HG03469 (cell line): ENCODE measurements around the gene HS3ST3A1.

Source experiments
- ATAC-seq: cut with Tn5 transposase; IDR thresholded peaks from one replicate; pipeline ENCODE4 v1.9.1; 2021; ENCODE audit warnings: mild to moderate bottlenecking, moderate library complexity, moderate number of reproducible peaks; ENCODE audit not compliant: unreplicated experiment

The HS3ST3A1 gene

DNA sequence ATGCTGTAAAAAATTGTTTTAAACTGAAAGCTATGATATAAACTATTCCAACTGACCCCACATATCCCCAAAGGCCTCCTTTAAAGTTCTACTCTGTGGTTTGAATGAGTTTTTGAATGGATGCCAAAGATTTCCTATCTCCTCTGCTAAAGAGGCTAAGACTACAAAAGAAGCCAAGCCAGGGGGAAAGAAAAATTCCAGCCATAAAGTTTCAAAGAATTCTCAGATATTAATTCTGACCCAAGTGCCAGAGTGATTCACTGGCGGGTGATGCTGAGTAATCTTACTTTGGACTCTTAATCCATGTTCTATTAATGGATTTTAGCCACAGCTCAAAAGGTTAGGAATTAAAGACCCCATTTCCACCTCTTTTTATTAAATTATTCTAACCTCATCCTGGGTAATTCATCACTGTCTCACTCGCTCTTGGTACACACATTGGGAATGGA lies 60.7 kb downstream of the HS3ST3A1 start:
- no peak for ATAC-seq

DNA sequence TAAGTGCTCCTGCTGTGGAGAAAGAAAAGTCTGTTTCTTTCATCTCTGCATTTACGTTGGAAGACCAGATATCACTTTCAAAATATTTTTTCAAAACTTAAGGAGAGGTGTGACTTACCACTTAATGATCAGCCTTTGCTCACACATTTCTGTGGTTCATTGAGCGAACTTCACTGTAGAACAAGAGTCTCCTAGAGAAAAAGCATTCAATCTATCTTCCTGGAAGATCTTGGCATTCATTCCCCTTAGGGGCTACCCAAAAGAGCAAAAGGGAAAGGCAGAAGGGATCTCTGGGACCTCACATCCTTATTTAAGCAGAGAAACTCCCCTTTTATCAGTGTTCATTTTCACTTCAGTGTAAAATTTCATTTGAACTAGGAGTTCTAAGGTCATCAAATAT lies 61.2 kb downstream of the HS3ST3A1 start:
- ATAC-seq: no peak

DNA sequence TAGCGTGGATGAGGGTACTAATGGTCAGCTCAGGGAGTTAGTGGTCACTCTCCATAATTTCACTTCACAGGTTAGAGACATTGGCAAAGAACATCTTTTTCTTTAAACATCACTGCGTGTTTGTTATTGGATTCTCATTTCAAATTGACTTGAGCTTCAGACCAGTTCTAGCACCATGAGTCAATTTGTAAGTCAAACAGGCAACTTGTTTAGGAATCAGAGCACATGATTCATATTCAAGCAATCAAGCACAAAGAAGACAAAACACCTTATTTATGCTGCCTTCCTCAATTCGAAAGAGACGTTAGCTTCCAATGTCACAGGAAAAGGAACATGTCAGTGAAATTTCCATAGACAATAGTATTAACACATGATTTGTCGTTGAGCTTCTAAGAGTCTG lies 62.3 kb downstream of the HS3ST3A1 start:
- ATAC-seq: no peak

DNA sequence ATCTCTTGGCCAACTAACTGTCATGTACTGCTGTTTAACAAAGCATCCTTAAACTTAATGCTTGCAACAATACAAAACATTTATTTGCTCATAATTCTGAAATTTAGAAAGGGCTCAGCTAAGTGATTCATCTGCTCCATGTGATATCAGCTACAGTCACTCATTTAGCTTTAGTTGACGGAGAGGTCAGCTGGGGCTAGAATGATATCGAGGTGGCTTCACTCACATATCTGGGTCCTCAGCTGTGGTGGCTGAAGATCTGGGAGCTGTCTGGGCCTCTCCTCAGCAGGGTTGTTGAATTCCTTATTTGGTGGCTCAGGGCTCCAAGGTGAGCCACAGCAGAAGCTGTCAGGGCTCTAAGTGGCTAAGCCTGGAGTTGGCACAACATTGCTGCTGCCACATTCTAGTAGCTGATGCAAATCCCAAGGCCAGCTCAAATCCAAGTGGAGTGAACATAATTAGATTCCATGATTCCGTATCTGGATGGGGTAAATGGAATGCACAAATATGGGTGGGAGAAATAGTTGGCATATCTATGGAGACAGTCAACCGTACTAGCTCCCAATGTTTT lies 62.8 kb downstream of the HS3ST3A1 start:
- ATAC-seq: no peak

DNA sequence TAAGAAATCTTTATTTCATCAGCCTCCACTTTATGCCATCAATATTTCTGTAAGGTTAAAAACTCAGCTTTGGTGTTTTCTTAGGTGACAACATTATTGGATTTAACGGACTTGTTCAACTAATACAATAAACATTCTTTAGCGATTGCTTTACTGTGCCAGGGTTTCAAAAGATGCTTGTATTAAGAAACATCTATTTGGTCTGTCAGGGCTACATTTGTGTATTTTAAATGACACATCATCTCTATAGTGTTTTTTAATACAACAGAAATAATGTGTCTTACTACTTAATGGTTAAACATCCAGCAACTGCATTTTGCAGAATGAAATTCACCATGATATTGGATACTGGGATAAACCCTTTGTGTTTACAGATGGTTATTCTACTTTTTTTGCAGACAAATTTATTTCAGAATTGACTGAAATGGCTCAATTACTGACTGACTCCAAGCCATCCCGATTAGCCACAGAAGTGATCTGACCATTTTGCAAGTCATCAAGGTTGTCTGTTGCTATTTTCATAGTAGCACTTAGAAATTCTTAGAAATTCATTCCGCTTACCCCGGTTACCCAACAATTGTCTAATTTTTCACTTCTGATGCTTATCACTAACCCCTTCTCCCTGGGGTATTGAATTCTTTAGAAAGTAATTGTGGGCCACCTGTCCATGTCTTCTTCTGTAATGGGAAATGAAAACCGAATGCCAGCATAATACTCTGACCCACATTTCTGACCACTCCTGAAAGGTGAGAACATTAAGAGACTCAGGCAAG lies 63.7 kb downstream of the HS3ST3A1 start:
- ATAC-seq: no peak

DNA sequence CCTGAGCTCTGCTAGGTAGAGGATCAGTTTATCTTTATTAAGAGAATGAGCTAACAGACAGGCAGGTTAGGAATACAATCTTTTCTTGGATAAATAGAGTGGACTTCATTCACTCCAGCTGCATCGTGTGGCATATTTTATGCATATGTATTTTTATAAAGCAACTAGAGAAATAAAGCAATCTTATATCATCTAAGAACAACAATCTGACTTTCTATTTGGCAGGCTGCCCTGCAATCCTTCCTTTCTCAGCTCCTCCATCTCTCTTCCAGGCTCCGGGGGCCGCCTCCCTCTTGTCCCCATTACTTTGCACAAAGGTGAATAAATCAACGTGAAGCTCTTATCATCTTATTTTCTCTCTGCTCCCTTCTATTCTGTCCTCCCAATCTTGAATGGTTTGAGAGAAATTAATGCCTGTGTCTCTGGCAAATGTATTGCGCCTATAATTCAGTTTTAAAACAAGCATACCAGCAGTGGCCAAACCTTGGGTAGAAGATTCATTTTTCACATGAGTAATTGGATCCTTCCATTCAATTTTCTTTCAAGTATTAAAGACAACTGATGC lies 64.5 kb downstream of the HS3ST3A1 start:
- ATAC-seq: no peak

DNA sequence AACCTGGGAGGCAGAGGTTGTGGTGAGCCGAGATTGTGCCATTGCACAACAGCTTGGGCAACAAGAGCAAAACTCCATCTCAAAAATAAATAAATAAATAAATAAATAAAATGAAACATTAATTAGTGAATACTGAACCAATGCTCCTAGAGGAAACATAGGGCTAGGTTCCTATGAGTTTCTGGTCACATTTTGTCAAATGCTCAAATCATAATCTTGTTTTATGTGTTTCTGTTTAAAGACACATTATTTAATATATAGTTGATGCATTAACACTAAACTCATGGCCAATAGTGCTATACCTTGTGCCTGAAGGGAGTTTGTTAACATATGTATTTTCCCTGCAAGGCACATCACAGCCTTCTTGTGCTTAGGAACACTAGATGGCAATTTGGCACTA lies 66.8 kb downstream of the HS3ST3A1 start:
- no peak for ATAC-seq

DNA sequence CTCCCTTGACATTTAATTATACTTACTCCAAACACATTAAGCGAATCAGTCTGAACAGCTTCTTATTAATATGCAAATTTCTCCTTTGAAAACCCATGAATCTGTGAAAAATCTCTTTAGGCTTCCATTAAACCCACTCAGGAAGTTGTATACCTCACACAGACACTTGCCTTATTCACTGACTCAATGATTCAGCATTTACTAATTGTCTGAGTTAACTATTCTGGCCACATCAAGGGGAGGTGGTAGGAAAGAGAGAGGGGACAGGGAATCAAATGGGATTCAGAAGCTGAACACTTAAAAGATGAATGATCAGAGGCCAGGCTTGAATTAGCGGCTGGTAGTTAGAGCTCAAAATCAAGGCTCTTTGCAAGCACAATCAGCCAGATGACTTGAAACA lies 70.0 kb downstream of the HS3ST3A1 start:
- ATAC-seq: no peak

DNA sequence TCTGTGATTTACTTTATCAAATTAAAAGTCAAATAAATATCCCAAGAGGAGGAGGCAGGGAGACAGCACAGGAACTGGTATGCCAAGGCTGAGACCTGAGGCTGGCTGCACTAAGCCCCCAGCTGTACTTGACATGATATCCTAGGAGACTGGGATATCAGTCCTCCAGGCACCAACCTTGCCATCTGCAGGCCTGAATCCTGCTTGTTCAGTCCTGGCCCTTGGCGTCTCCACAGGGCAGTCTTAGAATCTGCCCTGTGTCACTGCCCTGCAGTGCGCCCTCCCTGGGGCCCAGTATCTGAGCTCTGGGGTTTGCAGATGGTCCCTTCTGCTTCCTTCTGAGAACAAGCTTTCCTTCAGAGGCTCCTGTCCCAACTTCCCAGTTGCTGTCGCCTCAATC lies 75.9 kb downstream of the HS3ST3A1 start:
- no peak for ATAC-seq

DNA sequence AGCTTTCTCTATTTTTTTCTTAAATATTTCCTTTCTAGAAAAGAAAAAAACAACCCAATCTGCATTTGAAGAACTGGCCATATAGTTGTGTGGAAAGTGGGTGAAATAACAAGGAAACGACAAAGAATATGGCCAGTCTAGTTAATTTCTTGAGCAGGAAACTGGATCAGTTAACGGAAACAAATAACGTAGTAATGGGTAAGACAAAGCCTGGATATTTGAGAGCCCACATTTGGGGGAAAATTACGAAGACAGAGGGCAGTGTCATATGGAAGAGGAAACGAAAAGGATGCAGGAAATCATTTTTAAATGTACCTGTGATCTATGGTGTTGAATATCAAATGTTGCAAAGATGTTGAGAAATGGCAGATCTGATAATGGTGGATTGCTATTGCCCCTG lies 78.6 kb downstream of the HS3ST3A1 start:
- ATAC-seq: no peak

DNA sequence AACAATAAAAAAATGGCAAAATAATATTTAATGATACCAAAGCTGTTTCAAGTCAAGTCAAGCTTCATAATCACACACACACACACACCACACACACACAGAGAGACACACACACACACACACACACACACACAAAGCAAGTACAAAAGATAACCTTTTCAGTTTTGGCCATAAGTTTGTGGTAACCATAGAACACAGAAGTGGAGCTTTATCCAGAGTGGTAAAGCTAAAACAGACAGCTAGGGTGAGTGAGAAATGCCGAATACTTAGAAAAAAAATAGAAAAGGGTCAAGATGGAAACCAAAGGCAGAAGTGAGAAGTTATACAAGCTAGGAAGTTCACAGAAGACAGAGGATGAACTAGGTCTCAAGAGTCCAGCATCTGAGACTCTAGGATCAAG lies 79.0 kb downstream of the HS3ST3A1 start:
- ATAC-seq: no peak

DNA sequence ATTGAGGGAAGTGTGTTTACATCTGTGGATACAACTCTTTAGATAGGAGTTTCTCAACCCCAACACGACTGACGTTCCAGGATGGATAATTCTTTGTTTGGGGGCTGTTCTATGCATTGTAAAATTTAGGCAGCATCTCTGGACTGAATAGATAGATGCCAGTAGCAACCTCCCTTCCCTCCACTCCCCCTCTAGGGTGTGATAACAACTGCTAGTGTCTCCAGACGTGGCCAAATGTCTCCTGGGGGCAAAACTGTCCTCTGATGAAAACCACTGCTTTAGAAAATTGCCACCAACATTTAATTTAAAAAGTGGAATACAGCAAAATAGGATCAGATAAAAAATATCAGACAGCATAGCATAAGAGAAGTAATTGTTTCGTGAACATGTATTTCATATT lies 79.9 kb downstream of the HS3ST3A1 start:
- ATAC-seq: no peak

DNA sequence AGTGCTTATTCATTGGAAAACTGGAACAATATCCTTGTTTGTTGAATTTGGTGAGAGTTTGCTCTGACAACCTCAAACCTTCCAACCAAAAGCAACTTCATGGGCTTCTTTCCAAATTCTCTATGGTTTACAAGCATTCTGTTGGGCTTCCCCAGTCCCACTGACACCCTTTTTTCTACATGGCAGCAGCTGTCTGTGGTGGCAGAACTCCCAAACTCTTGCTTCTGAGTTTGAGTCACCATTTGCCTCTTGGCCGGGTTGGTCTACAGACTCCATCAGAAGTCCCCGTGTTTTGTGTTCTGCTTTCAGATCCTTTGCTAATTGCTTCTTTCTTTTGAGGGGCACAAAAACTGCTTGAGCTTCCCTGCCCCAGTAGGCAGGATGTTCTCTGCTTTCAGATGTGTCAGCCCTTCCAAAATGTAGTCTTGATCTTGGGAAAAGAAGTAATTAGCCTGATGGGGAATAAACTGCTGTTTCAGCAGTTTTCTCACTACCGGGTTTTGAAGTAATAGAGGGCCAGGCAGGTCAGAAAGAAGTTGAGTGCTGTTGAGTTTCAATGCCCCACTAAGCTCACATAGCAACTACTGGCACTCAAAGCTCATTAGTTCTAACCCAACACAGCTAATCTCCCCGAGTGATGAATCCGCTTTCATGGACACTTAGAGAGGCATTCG lies 80.7 kb downstream of the HS3ST3A1 start:
- no peak for ATAC-seq

DNA sequence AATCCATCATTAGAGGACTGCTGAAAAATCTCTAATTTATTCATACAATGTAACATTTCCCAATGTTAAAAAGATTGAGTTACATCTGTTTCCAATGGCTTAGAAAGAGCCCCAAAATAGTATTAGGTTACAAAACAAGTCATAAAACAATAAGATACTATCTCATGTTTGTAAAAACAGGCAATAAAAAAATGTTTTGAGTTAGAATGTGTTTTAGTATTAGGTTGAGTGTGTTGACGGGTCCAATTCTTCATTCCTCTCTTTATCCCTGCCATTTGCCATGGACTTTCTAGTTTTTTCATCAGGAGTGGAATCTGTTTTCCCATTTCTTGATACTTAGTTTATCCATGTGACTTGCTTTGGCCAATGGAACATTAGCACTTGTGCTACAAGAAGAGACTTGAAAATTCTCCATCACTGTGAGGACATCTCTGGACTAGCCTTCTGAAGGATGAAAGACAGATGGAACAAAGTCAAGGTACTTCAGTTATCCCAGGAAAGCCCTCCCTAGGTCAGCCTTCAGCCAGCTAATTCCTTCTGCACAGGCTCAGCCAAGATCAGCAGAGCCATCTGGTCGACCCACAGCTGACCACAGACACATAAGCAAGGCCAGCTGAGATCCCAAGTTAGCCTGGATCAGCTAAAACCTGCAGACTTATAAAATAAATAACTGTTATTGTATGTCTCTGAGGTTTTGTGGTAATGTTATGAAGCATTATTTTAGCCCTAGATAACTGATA lies 83.3 kb downstream of the HS3ST3A1 start:
- no peak for ATAC-seq

DNA sequence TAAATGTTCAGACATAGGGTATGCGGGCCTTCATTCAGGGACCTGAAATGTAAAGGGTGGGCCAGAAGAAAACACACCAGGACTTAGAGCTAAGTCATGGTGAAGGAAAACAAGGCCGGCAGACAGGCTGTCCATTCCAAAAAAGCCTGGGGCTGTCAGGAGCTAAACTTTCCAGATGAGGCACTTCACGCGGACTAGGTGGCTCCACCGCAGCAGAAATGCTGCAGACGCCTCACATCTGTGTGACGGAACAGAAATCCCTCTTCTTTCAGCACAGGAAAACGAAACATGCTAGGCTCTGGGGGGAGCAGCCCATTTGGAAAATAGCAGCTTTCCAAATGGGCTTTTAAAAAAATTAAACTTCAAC lies 88.7 kb downstream of the HS3ST3A1 start:
- no peak for ATAC-seq

DNA sequence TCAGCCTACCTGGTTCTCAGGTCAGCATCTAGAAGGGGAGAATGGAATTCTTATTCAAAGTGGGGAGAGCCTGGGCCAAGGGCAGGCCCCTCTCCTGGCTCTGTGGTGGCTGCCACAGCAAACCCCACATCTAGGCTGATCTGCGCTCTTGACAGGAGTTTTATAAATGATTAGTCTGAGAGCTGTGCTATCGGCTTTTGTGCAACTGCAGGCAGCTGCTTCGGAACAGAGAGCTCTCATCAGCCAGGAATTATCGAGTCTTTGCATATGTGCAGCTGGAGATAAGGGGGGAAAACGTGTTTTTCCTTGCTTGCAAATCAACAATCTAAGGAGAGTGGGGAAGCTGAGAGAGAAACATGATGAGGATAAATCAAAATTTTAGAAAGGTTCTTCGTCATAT lies 91.7 kb downstream of the HS3ST3A1 start:
- no peak for ATAC-seq

DNA sequence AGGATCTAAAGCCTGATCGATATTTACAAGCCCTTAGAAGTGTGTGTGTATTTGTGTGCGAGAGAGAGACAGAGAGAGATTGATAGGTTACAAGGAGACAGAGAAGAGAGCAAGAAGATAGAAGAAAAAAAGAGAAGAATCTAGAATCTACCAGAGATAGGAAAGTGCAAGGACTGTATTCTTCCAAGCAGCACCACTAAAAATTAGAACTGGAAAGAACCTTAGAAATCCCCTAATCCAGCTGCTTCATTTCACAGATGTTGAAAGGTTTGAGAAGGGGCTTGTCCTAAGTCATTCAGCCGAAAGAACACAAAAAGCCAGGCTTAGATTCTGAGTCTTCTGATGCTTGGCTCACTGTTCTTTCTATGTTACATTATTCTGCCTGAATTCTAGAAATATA lies 92.2 kb downstream of the HS3ST3A1 start:
- no peak for ATAC-seq

DNA sequence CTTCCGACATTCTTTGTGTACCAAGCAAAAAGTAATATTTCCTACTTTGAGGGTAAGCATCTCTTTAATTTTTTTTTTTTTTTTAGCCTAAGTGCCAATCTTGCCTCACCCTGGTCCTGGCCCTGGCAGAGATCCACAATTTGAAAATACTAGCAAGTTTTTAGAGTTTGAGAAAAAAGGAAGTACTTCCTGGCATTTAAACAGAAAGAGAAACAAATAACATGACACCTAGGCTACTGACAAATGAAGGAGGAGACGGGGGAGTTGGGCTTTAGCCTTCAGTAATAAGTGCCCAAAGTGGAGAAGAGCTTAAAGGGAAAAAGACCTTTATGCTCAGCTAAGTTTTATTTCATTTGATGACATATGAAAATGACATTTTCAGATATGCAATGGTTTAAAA lies 92.8 kb downstream of the HS3ST3A1 start:
- no peak for ATAC-seq

DNA sequence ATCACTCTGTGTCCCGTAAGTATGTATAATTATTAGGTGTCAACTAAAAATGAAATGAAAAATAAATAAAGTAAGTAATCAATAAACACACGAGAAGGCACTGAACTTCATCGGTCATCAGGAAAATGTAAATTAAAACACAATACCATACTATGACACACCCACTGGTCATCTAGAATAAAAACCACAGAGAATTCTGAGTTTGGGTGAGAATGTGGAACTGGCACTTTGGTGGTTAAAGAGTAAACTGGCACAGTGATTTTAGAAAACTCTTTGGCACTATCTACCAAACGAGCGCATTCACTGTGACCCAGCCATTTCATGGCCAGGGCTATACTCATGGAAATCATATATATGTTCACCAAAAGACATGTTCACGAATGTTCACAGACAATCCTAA lies 98.2 kb downstream of the HS3ST3A1 start:
- ATAC-seq: no peak

DNA sequence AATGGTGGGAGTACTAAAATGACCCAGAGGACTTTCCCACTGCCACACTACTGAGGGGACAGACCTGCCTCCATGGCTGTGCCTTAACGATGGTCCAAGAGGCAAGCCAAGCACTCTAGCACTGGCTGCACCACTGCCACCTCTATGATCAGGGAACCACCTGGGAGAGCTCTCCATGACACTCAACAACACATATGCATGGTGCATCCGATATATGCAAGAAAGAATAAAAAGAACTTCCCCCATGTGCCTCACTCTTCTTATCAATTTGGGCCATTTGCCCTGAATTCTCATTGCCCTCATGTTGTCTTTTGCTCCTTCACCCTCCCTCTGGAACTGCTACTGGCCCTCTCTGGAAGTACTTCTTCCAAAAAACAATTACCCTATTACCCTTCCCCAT lies 99.5 kb downstream of the HS3ST3A1 start:
- no peak for ATAC-seq

DNA sequence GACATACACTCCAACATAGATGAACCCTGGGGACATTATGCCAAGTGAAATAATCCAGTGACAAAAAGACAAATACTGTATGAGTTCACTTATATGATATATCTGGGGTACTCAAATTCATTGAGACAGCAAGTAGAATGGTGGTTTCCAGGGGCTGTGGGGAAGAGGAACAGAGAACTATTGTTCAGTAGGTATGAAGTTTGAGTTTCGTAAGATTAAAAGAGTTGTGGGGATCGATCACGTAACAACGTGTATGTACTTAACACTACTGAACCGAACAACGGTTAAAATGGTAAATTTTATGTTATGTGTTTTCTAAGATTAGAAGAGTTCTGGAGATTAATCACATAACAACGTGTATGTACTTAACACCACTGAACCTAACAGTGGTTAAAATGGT lies 100.8 kb downstream of the HS3ST3A1 start:
- no peak for ATAC-seq
